ENCODE data around the gene RABGEF1. TPM values are rescaled to one million over a fixed set of nuclear protein-coding genes. Genes with fewer than 3 reads are reported as not detected.
"Not testable (repeated sequence)": the region's sequence is repeated elsewhere in the genome, so short reads cannot be mapped to it uniquely, and the experiment has no call there.

Gene RABGEF1
- total RNA-seq, 6 experiments from 2014 or later = 38.6 to 45.3 (median 42.5) TPM

DNA sequence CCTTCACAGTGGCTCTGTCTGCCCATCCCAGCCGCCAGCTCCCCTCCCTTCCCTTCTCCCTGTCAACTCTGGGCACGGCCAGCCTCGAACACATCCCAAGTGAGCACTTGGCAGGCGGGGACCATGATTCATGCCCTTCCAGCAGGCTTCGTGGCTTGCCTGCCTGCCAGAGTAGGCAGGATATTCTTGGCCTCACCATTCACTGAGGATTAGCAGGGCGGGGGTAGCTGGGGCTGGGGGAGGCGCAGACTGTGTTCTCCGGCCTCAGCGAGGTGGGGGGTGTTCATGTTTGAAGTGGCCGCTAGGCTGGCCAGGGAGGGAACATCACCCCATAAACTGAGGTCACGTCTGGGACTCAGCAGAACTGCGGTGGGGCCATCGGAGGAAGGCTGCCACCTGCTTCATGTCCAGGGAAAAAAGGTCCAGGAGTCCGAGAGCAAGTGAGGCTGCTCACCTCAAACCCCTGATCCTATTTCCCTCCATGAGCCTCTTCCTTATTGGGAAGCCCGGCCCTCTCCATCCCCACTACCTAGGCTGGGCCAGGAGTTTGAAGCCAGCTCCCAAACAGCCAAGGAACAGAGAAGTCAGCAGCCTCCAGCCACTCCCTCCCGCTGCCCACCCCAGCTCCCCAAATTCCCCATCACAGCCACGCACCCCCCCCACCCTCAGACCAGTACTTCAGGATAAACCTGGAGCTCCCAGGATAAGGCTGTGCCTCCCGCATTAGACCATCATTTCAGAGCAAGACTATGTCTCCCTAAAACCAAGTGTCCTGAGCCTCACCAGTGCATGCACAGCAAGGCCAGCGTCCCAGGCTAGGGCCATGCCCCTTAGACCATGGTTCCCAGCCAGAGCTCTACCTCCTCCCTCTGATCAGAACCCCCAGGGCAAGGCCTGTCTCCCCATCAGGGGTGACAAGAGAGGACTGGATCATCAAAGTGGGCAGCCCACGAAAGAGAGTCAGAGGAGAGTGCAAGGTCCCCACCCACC is 42.8 kb upstream of the RABGEF1 start:
- no peak for TF ChIP-seq CTCF (IDR thresholded peaks at IDR 0.05)
- DNase-seq = peak; percentile 77
- Mint-ChIP-seq H3K27me3 (ENCODE audit: insufficient read depth) (peaks cover 6% of the 10 kb centered on the region; the same call in 1 of the 2 replicates), H3K27ac (peak overlapping the region; percentile 64), H3K4me3 (no peak overlapping the region; the same call in 1 of the 2 replicates), H3K36me3 (ENCODE audit: low read depth) (peaks cover 13% of the 10 kb centered on the region; the same call in 1 of the 2 replicates), H3K4me1 (ENCODE audit: low read depth) (peaks cover 42% of the 10 kb centered on the region), H3K9me3 (no peaks in the 10 kb centered on the region)

- Mint-ChIP-seq H3K27ac (no peak overlapping the region), H3K36me3 (ENCODE audit: low read depth) (peaks cover 13% of the 10 kb centered on the region; the same call in 1 of the 2 replicates), H3K27me3 (ENCODE audit: insufficient read depth) (peaks cover 6% of the 10 kb centered on the region; the same call in 1 of the 2 replicates), H3K4me3 (no peak overlapping the region), H3K9me3 (no peaks in the 10 kb centered on the region), H3K4me1 (ENCODE audit: low read depth) (peaks cover 42% of the 10 kb centered on the region)
- no peak for TF ChIP-seq CTCF (IDR thresholded peaks at IDR 0.05)
- DNase-seq = no peak
Observed at GRCh38 chr7:66698652-66699205, 41.8 kb upstream of the RABGEF1 start.

DNA sequence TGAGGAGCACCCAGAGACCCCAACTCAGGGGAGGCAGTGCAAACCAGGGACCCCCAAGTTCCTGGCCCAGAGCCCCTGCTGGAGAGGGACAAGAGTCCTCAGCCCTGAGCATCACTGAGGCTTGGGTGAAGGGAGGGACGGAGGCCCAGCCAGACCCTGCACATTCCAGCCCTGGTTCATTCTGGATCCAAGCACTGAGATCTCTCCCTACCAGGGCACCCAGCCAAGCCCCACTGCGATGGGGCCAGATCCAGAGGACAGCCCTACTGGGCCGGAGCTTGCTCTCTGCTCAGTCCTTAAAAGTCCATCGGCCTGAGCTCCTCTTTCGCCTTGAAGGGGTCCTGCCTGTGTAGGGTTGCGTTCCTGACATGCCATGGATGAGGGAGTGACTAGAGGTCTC is 40.5 kb upstream of the RABGEF1 start:
- H3K9me3 Mint-ChIP-seq = no peaks in the 10 kb centered on the region
- no peak overlapping the region for H3K4me3 Mint-ChIP-seq
- peaks cover 3% of the 10 kb centered on the region; the same call in 1 of the 2 replicates for H3K27me3 Mint-ChIP-seq (ENCODE audit: insufficient read depth)
- no peak overlapping the region for H3K27ac Mint-ChIP-seq
- H3K4me1 Mint-ChIP-seq (ENCODE audit: low read depth) = peaks cover 33% of the 10 kb centered on the region
- no peak for TF ChIP-seq CTCF (IDR thresholded peaks at IDR 0.05)
- 0 out of 2 replicates have a peak, but pooled peaks cover 5% of the 10 kb centered on the region for H3K36me3 Mint-ChIP-seq (ENCODE audit: low read depth)
- no peak for DNase-seq

DNA sequence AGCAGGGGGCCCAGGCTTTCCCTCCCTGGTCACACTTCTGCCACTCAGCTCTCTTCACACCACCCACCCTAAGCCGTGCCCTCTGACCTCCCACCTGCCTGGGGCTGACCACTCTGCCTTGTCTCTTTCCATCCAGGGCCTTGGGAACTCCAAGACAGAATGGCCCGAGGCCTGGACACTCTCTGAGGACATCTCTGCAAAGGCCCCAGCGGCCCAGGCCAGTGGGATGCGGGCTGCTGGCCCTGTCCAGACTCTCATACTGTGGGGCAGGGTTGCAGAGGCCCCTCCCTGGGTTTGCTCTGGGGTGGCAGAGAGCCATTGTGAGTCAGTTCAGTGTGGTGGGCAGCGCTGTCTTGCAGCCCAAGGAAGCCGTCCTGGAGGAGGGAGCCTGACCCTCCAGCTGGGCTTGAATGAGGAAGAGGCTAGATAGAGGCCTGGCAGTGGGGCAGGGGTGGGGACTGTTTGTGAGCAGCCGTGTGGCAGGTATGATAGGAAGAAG is 39.9 kb upstream of the RABGEF1 start:
- Mint-ChIP-seq H3K27ac (no peak overlapping the region), H3K4me1 (ENCODE audit: low read depth) (peaks cover 26% of the 10 kb centered on the region), H3K9me3 (no peaks in the 10 kb centered on the region), H3K36me3 (ENCODE audit: low read depth) (0 out of 2 replicates have a peak, but pooled peaks cover 5% of the 10 kb centered on the region), H3K4me3 (no peak overlapping the region), H3K27me3 (ENCODE audit: insufficient read depth) (no peaks in the 10 kb centered on the region)
- TF ChIP-seq CTCF (IDR thresholded peaks at IDR 0.05) = no peak
- no peak for DNase-seq

DNA sequence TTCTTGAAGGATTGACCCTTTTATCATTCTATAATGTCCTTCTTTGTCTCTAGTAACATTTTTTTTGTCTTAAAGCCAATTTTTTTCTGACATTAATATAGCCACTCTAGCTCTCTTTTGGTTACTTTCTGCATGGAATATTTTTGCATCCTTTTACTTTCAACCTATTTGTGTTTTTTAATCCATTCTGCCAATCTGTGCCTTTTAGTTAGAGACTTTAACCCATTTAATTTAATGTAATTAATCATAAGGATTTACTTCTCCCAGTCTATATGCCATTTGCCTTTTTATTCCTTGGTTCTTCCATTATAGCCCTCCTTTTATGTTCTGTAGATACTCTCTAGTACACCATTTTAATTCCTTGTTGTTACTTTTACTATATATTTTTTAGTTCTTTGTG is 32.7 kb upstream of the RABGEF1 start:
- peaks cover 25% of the 10 kb centered on the region for H3K36me3 Mint-ChIP-seq (ENCODE audit: low read depth)
- H3K27me3 Mint-ChIP-seq (ENCODE audit: insufficient read depth) = no peaks in the 10 kb centered on the region
- no peak overlapping the region for H3K4me3 Mint-ChIP-seq
- H3K9me3 Mint-ChIP-seq = no peaks in the 10 kb centered on the region
- no peaks in the 10 kb centered on the region for H3K4me1 Mint-ChIP-seq (ENCODE audit: low read depth)
- no peak overlapping the region for H3K27ac Mint-ChIP-seq
- no peak for TF ChIP-seq CTCF (IDR thresholded peaks at IDR 0.05)
- no peak for DNase-seq

DNA sequence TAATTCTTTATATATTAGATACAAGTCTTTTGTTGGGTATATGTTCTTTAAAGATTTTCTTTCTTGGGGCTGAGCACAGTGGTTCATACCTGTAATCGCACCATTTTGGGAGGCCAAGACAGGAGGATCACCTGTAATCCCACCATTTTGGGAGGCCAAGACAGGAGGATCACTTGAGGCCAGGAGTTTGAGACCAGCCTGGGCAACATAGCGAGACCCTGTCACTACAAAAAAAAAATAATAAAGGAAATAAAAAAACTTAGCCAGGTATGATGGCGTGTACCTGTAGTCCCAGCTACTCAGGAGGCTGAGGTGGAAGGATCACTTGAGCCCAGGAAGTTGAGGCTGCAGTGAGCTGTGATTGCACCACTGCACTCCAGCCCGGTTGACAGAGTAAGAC is 29.8 kb upstream of the RABGEF1 start:
- H3K4me3 Mint-ChIP-seq; H3K27me3 Mint-ChIP-seq (ENCODE audit: insufficient read depth); H3K27ac Mint-ChIP-seq; H3K4me1 Mint-ChIP-seq (ENCODE audit: low read depth); DNase-seq: not testable (repeated sequence)
- Mint-ChIP-seq H3K36me3 (ENCODE audit: low read depth) (peaks cover 54% of the 10 kb centered on the region), H3K9me3 (peaks cover 14% of the 10 kb centered on the region)

All from HFFc6 (cell line).